Smooth muscle cell (in vitro differentiated cells): Measurements from ENCODE around the gene TPM3. TPM values are rescaled to one million over a fixed set of nuclear protein-coding genes. Genes with fewer than 3 reads are reported as not detected.

Experiments used
- DNase-seq: peaks from one replicate; lab custom pipeline; 2025; ENCODE audit not compliant: unreplicated experiment; lab: John Stamatoyannopoulos, UW
- H2AFZ ChIP-seq: fragments of 200-600 bp; sonication (generic); 2 replicates; pipeline ENCODE4 v1.6.0; 2016; ENCODE audit warnings: antibody characterized with exemption, low read depth, mild to moderate bottlenecking
- H3F3A ChIP-seq: fragments of 200-600 bp; sonication (generic); 2 replicates; pipeline ENCODE4 v1.6.0; 2017; ENCODE audit warnings: antibody characterized with exemption, low read depth
- H3K27ac ChIP-seq: fragments of 200-600 bp; sonication (generic); 2 replicates; pipeline ENCODE4 v1.5.1; 2016; ENCODE audit warnings: low read depth, mild to moderate bottlenecking
- H3K27me3 ChIP-seq: fragments of 200-600 bp; sonication (generic); 2 replicates; pipeline ENCODE4 v1.6.1; 2016; ENCODE audit warnings: low read depth, mild to moderate bottlenecking
- H3K36me3 ChIP-seq: fragments of 200-600 bp; sonication (generic); 2 replicates; pipeline ENCODE4 v1.5.1; 2016; ENCODE audit warnings: low read depth
- H3K4me1 ChIP-seq: fragments of 200-600 bp; sonication (generic); 2 replicates; pipeline ENCODE4 v1.5.1; 2016; ENCODE audit warnings: low read depth
- H3K4me2 ChIP-seq: fragments of 200-600 bp; sonication (generic); 2 replicates; pipeline ENCODE4 v1.6.0; 2016; ENCODE audit warnings: mild to moderate bottlenecking
- H3K4me3 ChIP-seq: fragments of 200-600 bp; sonication (generic); 2 replicates; pipeline ENCODE4 v1.5.1; 2016; ENCODE audit warnings: mild to moderate bottlenecking
- H3K79me2 ChIP-seq: fragments of 200-600 bp; sonication (generic); 2 replicates; pipeline ENCODE4 v1.6.0; 2016; ENCODE audit warnings: low read depth, mild to moderate bottlenecking
- H3K9ac ChIP-seq: fragments of 200-600 bp; sonication (generic); 2 replicates; pipeline ENCODE4 v1.6.0; 2016; ENCODE audit warnings: low read depth
- H3K9me3 ChIP-seq: fragments of 200-600 bp; sonication (generic); replicated peaks from 2 replicates; pipeline ENCODE4 v1.5.1; 2016; ENCODE audit warnings: low read depth
- H4K20me1 ChIP-seq: fragments of 200-600 bp; sonication (generic); 2 replicates; pipeline ENCODE4 v1.6.0; 2016; ENCODE audit warnings: low read depth
- WGBS: methylation state at CpG from one replicate; pipeline ENCODE4 v1.1.7; 2016; ENCODE audit warnings: low lambda C conversion rate; 5-methylcytosine and 5-hydroxymethylcytosine counted together
- polyA plus RNA-seq: library from polyadenylated mRNA; unstranded; fragments of >200 nt; fragmentation: Nextera tagmentation; extraction: Ambion mirVana; gene quantifications from 2 replicates; pipeline ENCODE4 v1.2.1, GENCODE V29; 2016
- total RNA-seq: library from RNA; depleted of rRNA; stranded (reverse); fragments of >200 nt; gene quantifications from 2 replicates; pipeline ENCODE4 v1.2.3, GENCODE V29; 2014
- TF ChIP-seq, protein P1 (sequence below): fragments of 200-600 bp; sonication (generic); IDR thresholded peaks from 2 replicates; pipeline ENCODE4 v1.5.1; 2017; ENCODE audit warnings: borderline replicate concordance, mild to moderate bottlenecking, antibody characterized with exemption; ENCODE audit not compliant: insufficient read depth, poor library complexity, severe bottlenecking

Gene TPM3
- total and polyA plus RNA-seq, 2 experiments from 2014 or later: 384 to 436 TPM

DNA sequence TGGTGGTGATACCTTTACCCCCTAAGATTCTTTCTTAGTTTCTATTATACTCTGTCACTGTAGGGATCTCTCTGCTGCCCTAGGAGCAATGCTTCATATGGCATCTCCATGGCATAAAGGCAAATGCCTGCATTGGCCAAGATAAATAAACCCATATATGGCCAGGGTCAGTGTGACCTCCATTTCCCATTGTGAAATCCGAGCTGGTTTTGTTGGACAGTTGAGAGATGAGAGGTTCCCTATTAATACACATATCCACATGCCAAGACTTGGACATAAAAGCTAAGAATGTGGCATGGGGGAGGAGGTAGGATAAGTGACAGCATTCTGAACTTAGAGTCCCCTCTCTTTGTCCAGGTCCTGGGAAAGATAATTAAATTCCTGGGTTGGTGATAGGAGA, 1.4 kb downstream of the TPM3 start:
- no peaks in the 10 kb centered on the region for H4K20me1 ChIP-seq
- 80% methylated on average over 1 of the region's 1 CpG for WGBS
- H3K27me3 ChIP-seq: peaks cover 38% of the 10 kb centered on the region
- H3K79me2 ChIP-seq: no peaks in the 10 kb centered on the region
- no peaks in the 10 kb centered on the region for H3K9me3 ChIP-seq
- H3K4me2 ChIP-seq: no peak overlapping the region
- DNase-seq: no peak
- H3K27ac ChIP-seq: no peak overlapping the region
- H3K4me3 ChIP-seq: no peak overlapping the region
- no peaks in the 10 kb centered on the region for H3K36me3 ChIP-seq
- TF ChIP-seq, protein P1, sequence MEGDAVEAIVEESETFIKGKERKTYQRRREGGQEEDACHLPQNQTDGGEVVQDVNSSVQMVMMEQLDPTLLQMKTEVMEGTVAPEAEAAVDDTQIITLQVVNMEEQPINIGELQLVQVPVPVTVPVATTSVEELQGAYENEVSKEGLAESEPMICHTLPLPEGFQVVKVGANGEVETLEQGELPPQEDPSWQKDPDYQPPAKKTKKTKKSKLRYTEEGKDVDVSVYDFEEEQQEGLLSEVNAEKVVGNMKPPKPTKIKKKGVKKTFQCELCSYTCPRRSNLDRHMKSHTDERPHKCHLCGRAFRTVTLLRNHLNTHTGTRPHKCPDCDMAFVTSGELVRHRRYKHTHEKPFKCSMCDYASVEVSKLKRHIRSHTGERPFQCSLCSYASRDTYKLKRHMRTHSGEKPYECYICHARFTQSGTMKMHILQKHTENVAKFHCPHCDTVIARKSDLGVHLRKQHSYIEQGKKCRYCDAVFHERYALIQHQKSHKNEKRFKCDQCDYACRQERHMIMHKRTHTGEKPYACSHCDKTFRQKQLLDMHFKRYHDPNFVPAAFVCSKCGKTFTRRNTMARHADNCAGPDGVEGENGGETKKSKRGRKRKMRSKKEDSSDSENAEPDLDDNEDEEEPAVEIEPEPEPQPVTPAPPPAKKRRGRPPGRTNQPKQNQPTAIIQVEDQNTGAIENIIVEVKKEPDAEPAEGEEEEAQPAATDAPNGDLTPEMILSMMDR: no peak
- peaks cover 3% of the 10 kb centered on the region for H3K4me1 ChIP-seq
- no peak overlapping the region for H2AFZ ChIP-seq
- no peaks in the 10 kb centered on the region for H3F3A ChIP-seq
- no peak overlapping the region for H3K9ac ChIP-seq

DNA sequence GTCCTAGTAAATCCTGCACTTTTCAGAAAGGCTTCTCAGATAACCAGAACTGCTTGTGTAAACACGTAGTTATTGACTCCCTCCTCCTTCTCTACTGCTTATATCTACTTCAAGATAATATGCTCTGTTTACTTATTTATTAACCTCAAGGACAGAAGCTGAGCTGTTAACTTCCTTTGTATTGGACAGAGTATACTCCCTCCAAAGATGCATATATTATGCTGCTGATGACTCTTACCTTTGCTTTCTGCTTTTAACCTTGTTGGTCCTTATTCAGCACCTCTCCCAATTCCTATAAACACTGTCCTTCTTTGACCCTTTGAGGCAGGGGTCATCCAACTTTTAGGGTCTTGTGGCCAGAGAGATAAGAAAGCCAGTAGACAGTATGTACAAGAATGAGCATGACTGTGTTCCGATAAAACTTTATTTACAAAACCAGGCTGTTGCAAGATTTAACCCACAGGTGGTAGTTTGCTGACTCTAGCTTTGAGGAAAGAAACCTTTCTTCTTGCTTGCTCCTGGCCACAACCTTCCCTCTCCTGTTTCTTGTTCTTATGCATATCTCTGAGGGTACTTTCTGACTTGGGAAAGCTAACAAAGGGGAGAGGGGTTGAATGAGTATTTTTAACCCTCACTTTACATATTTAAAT, 4.9 kb downstream of the TPM3 start:
- no peak overlapping the region for H3K27ac ChIP-seq
- no peak overlapping the region for H3K4me3 ChIP-seq
- H3F3A ChIP-seq: no peaks in the 10 kb centered on the region
- TF ChIP-seq, protein P1: no peak
- peaks cover 5% of the 10 kb centered on the region for H4K20me1 ChIP-seq
- no peak overlapping the region for H2AFZ ChIP-seq
- H3K9me3 ChIP-seq: no peaks in the 10 kb centered on the region
- no peak overlapping the region for H3K4me2 ChIP-seq
- no peaks in the 10 kb centered on the region for H3K36me3 ChIP-seq
- WGBS: 25% methylated on average over 2 of the region's 2 CpGs
- H3K9ac ChIP-seq: no peak overlapping the region
- peaks cover 8% of the 10 kb centered on the region for H3K27me3 ChIP-seq
- DNase-seq: no peak
- H3K4me1 ChIP-seq: peaks cover 11% of the 10 kb centered on the region
- peaks cover 10% of the 10 kb centered on the region for H3K79me2 ChIP-seq

DNA sequence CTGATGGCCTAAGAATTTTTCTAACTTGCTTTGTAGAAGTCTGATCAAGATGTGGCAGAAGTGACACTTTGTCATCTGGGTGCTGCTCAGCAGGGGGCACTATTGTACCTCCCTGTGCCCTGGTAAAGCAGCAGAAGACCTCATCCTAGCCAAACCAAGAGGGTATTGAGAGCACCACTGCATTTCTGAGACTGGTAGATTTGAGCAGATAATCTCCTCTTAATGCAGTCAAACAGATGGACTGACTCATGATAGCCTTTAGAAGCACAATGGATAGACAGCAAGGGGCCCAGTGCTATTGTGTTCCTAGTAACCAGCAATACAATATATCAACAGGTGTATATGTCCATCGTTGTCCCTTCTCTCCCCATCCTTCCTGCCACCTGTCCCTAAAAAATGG, 5.7 kb downstream of the TPM3 start:
- Histone ChIP-seq H3K27ac (no peak overlapping the region), H3K4me3 (no peak overlapping the region), H3K36me3 (no peaks in the 10 kb centered on the region), H3K79me2 (peaks cover 18% of the 10 kb centered on the region), H3K9ac (no peak overlapping the region), H3K9me3 (no peaks in the 10 kb centered on the region), H3K4me1 (peaks cover 16% of the 10 kb centered on the region), H3F3A (no peaks in the 10 kb centered on the region), H2AFZ (no peak overlapping the region), H3K4me2 (no peak overlapping the region), H3K27me3 (peaks cover 2% of the 10 kb centered on the region), H4K20me1 (peaks cover 13% of the 10 kb centered on the region)
- 88% methylated on average over 1 of the region's 1 CpG for WGBS
- TF ChIP-seq, protein P1: peak; percentile 37
- DNase-seq: no peak
